Body of pancreas (tissue), 4 donors: ENCODE results near the gene PCP4. TPM values are rescaled to one million over a fixed set of nuclear protein-coding genes. Genes with fewer than 3 reads are reported as not detected.
A peak's percentile ranks its signal among the peaks of the same experiment; 100 is the strongest.

Source experiments
- ATAC-seq: fragments of 150-250 bp; one replicate; pipeline ENCODE4 v1.9.1; 2016
- DNase-seq, 4 donors: peaks; one replicate each; pipeline ENCODE4 v3.0.0-alpha.2; 2019
- H3K27ac ChIP-seq, 4 donors: fragments of 200-600 bp; sonication (generic); 1 replicate in 3 of 4; 2 replicates in 1 of 4; pipeline versions ENCODE4 v1.5.1 to v1.6.1; 2016 to 2019; ENCODE audit warnings: mild to moderate bottlenecking in 1 of 4, mixed read lengths in 1 of 4, moderate library complexity in 1 of 4
- H3K27me3 ChIP-seq, 2 donors: fragments of 200-600 bp; sonication (generic); one replicate each; pipeline ENCODE4 v1.6.0; 2016; ENCODE audit warnings: mild to moderate bottlenecking in 1 of 2
- H3K36me3 ChIP-seq, 2 donors: fragments of 200-600 bp; sonication (generic); replicated peaks in 1 of 2; 2 replicates each; pipeline ENCODE4 v1.5.1; 2016; ENCODE audit warnings: low read depth in 2 of 2; ENCODE audit not compliant: insufficient read depth in 1 of 2
- H3K4me1 ChIP-seq: fragments of 200-600 bp; sonication (generic); one replicate; pipeline ENCODE4 v1.6.0; 2016
- H3K4me3 ChIP-seq, 2 donors: fragments of 200-600 bp; sonication (generic); 1 replicate in 1 of 2; 2 replicates in 1 of 2; pipeline ENCODE4 v1.5.1; 2016 to 2019
- H3K9me3 ChIP-seq, 3 donors: fragments of 200-600 bp; sonication (generic); 1 replicate in 2 of 3; 2 replicates in 1 of 3; pipeline ENCODE4 v1.5.1; 2016
- CTCF ChIP-seq, 7 experiments: fragments of 450-650 bp in 4 of 7; fragments of 200-600 bp in 3 of 7; sonication (generic) in 3 of 7; IDR thresholded peaks; one replicate each; pipeline ENCODE4 v1.5.1; 2016 to 2019; ENCODE audit warnings: antibody characterized with exemption in 7 of 7
- POLR2A ChIP-seq, 3 donors: fragments of 450-650 bp; IDR thresholded peaks; one replicate each; pipeline ENCODE4 v1.6.1; 2016; ENCODE audit warnings: antibody characterized with exemption in 3 of 3, mild to moderate bottlenecking in 2 of 3
- WGBS, 2 donors: methylation state at CpG; one replicate each; pipeline ENCODE4 v1.1.5; 2017; 5-methylcytosine and 5-hydroxymethylcytosine counted together
- intact Hi-C: fragments of 100-400 bp; cut with DNase I; formaldehyde crosslinking; loops from one replicate; pipeline ENCODE4 v1.15.1; 2023
- total RNA-seq, 2 donors: library from RNA; depleted of rRNA; stranded (reverse); fragments of >200 nt; gene quantifications; one replicate each; pipeline ENCODE4 v1.1.0, GENCODE V29; 2016

Gene PCP4
- total RNA-seq, 2 donors from 2014 or later = 1.6 TPM; not detected in 1

DNA sequence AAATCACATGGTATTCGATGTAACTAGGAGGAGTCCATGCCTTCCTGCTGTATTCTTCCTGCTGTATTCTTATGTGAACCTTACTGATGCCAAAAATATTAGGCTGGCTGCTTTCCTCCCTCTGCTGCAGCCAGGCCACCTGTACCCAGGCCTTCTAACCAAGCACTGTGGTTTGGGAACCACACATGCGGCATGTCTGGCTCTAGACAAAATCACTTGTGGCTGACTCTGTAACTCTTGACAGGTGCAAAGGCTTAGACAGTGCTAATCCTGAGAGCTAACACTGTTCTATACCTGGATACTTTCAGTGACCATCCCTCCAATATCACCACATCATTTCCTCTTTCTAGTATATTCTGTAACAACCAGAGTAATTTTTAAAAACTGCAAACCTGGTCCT is 67.7 kb downstream of the PCP4 start:
- DNase-seq (no peak), ATAC-seq (no peak)
- Histone ChIP-seq H3K27ac (no peak overlapping the region), H3K4me3 (no peak overlapping the region), H3K9me3 (no peaks in the 10 kb centered on the region), H3K4me1 (no peaks in the 10 kb centered on the region), H3K36me3 (no peaks in the 10 kb centered on the region), H3K27me3 (no peaks in the 10 kb centered on the region)
- intact Hi-C loops = no loop called here
- WGBS, 2 donors = 67 to 72% methylated on average over 2 of the region's 2 CpGs
- no peak for TF ChIP-seq POLR2A (IDR thresholded peaks at IDR 0.05)
- no peak for TF ChIP-seq CTCF (IDR thresholded peaks at IDR 0.05)

- Histone ChIP-seq H3K36me3 (no peaks in the 10 kb centered on the region), H3K4me3 (no peak overlapping the region), H3K9me3 (no peaks in the 10 kb centered on the region), H3K27ac (no peak overlapping the region), H3K27me3 (no peaks in the 10 kb centered on the region), H3K4me1 (no peaks in the 10 kb centered on the region)
- TF ChIP-seq POLR2A (IDR thresholded peaks at IDR 0.05) = no peak
- no peak for TF ChIP-seq CTCF (IDR thresholded peaks at IDR 0.05)
- ATAC-seq (no peak), DNase-seq (no peak)
- intact Hi-C loops = no loop called here
- WGBS, 2 donors = 50 to 51% methylated on average over 4 to 5 of the region's 5 CpGs
Measured at GRCh38 chr21:39935716-39936115, 68.5 kb downstream of the PCP4 start.

DNA sequence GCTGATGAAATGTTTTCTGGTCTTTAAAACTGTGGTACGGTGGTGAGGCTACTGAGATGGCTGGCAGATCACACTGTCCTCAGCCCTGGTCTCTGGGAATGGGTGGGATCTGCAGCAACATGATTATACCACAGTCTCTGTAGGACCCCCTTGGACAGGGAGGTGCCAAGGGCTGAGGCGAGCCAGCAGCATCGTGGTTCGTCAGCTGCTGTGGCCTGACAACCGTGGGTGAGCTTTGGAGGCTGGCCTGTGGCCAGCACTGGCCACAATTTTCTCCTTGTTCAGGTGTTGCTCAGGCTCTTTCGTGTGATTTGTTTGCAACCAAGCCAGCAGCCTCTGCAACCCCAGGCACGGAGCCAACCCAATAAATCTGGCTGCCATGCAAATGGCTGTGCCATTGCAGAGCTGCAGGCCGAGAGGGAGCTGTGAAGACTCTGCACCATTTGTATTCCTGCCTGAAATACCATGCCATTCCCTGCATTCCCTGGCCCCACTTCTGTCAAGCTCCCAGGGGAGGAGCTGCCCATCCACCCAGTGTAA is 70.9 kb downstream of the PCP4 start:
- Histone ChIP-seq H3K27ac (no peak overlapping the region), H3K4me3 (no peak overlapping the region), H3K9me3 (no peaks in the 10 kb centered on the region), H3K27me3 (no peaks in the 10 kb centered on the region), H3K4me1 (no peaks in the 10 kb centered on the region), H3K36me3 (no peaks in the 10 kb centered on the region)
- TF ChIP-seq POLR2A (IDR thresholded peaks at IDR 0.05) = no peak
- no peak for TF ChIP-seq CTCF (IDR thresholded peaks at IDR 0.05)
- ATAC-seq (no peak), DNase-seq (peak; percentile 36 to 62 (median 48))
- intact Hi-C loops = no loop called here
- 28 to 71% methylated on average over 1 to 8 of the region's 8 CpGs for WGBS, 2 donors

GRCh38 chr21:39946199-39946598 is 79.0 kb downstream of the PCP4 start:
- H3K27ac ChIP-seq = no peak overlapping the region
- no peaks in the 10 kb centered on the region for H3K27me3 ChIP-seq
- no peaks in the 10 kb centered on the region for H3K36me3 ChIP-seq
- no peak for ATAC-seq
- WGBS, 2 donors = 69 to 73% methylated on average over 2 of the region's 2 CpGs
- no peaks in the 10 kb centered on the region for H3K9me3 ChIP-seq
- H3K4me1 ChIP-seq = no peaks in the 10 kb centered on the region
- intact Hi-C loops = no loop called here
- DNase-seq = no peak
- no peak for TF ChIP-seq CTCF (IDR thresholded peaks at IDR 0.05)
- no peak for TF ChIP-seq POLR2A (IDR thresholded peaks at IDR 0.05)
- no peak overlapping the region for H3K4me3 ChIP-seq

DNA sequence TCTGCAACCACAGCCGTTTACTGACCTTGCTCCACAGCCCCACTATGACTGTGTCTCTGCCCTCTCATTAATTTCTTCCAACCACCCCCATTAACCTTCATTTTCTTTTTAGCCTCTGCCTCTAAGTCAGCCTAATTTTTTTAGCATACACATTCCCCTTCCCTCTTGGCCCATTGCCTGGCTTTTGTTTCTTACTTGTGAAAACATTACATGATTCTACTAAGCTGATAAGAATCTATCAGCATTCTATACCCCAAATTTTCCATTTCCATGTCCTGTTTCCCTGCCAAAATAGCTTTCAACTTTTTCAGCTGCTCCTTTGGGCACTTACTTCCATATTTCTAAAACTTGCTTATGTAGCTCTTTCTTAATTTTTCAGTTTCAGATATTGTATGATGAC is 79.8 kb downstream of the PCP4 start:
- ATAC-seq (no peak), DNase-seq (no peak)
- TF ChIP-seq POLR2A (IDR thresholded peaks at IDR 0.05) (no peak), CTCF (IDR thresholded peaks at IDR 0.05) (no peak)
- intact Hi-C loops = no loop called here
- Histone ChIP-seq H3K4me1 (no peaks in the 10 kb centered on the region), H3K4me3 (no peak overlapping the region), H3K27me3 (no peaks in the 10 kb centered on the region), H3K36me3 (no peaks in the 10 kb centered on the region), H3K9me3 (no peaks in the 10 kb centered on the region), H3K27ac (no peak overlapping the region)
- 32 to 60% methylated on average over 1 of the region's 1 CpG for WGBS, 2 donors
